Fibroblast of lung (primary cell): ENCODE results near the gene PRELID2.

Experiments
- CTCF ChIP-seq, 2 donors: IDR thresholded peaks in 1 of 2; conservative IDR thresholded peaks in 1 of 2; 1 replicate in 1 of 2; 2 replicates in 1 of 2; pipeline ENCODE4 v1.5.1; 2011 to 2012; ENCODE audit warnings: low read length in 2 of 2, control low read depth in 1 of 2, inconsistent platforms in 1 of 2, low read depth in 1 of 2, mild to moderate bottlenecking in 1 of 2
- EZH2 ChIP-seq: IDR thresholded peaks from 2 replicates; pipeline ENCODE4 v1.5.1; 2012; ENCODE audit warnings: low read length, control low read depth, mild to moderate bottlenecking; ENCODE audit errors: missing control alignments

- no peak for TF ChIP-seq CTCF (conservative IDR thresholded peaks at IDR 0.05 in 1 of 2, IDR thresholded peaks at IDR 0.05 in 1 of 2; ENCODE audit: low read depth in 1 of 2, low read length in 2 of 2)
- TF ChIP-seq EZH2: no peak
These were observed 60.7 kb downstream of the PRELID2 start for GRCh38 chr5:145774442-145774841.
